GM23338 (cell line): ENCODE results near the gene KCNMA1. TPM values are rescaled to one million over a fixed set of nuclear protein-coding genes. Genes with fewer than 3 reads are reported as not detected.

Experiments used
- ATAC-seq: fragments of 200-7000 bp; cut with Tn5 transposase; 3 replicates; pipeline ENCODE4 v1.9.1; 2020
- DNase-seq: peaks from one replicate; pipeline ENCODE4 v3.0.0-alpha.2; 2015; ENCODE audit warnings: low spot score
- H2AFZ ChIP-seq: fragments of 200-600 bp; sonication (generic); 2 replicates; pipeline ENCODE4 v1.8.0; 2016; ENCODE audit warnings: antibody characterized with exemption, mild to moderate bottlenecking, moderate library complexity
- H3F3A ChIP-seq: fragments of 200-600 bp; sonication (generic); replicated peaks from 2 replicates; pipeline ENCODE4 v1.8.0; 2017; ENCODE audit warnings: antibody characterized with exemption, mixed run types, low read depth
- H3K27ac ChIP-seq: fragments of 200-600 bp; sonication (generic); 2 replicates; pipeline ENCODE4 v1.6.1; 2016; ENCODE audit warnings: low read depth
- H3K27me3 ChIP-seq: fragments of 200-600 bp; sonication (generic); 2 replicates; pipeline ENCODE4 v1.8.0; 2016; ENCODE audit warnings: mild to moderate bottlenecking, mixed run types, moderate library complexity; ENCODE audit not compliant: insufficient read depth
- H3K36me3 ChIP-seq: fragments of 200-600 bp; sonication (generic); 2 replicates; pipeline ENCODE4 v1.8.0; 2016; ENCODE audit warnings: mild to moderate bottlenecking; ENCODE audit not compliant: insufficient read depth
- H3K4me1 ChIP-seq: fragments of 200-600 bp; sonication (generic); 2 replicates; pipeline ENCODE4 v1.8.0; 2016; ENCODE audit warnings: mild to moderate bottlenecking, moderate library complexity; ENCODE audit not compliant: insufficient read depth
- H3K4me2 ChIP-seq: fragments of 200-600 bp; sonication (generic); 2 replicates; pipeline ENCODE4 v1.7.1; 2017; ENCODE audit warnings: mixed run types
- H3K4me3 ChIP-seq: fragments of 200-600 bp; sonication (generic); 2 replicates; pipeline ENCODE4 v1.6.1; 2016; ENCODE audit warnings: mixed run types
- H3K79me2 ChIP-seq: fragments of 200-600 bp; sonication (generic); replicated peaks from 2 replicates; pipeline ENCODE4 v1.8.0; 2017; ENCODE audit warnings: mild to moderate bottlenecking; ENCODE audit not compliant: insufficient read depth
- H3K9me2 ChIP-seq: fragments of 200-600 bp; sonication (generic); 2 replicates; pipeline ENCODE4 v1.8.0; 2017; ENCODE audit not compliant: insufficient read depth
- H4K20me1 ChIP-seq: fragments of 200-600 bp; sonication (generic); replicated peaks from 2 replicates; pipeline ENCODE4 v1.8.0; 2017; ENCODE audit warnings: mild to moderate bottlenecking; ENCODE audit not compliant: insufficient read depth
- H3K27ac Mint-ChIP-seq: 2 replicates; pipeline ENCODE4 v1.8.0; 2020; ENCODE audit warnings: inconsistent platforms, mild to moderate bottlenecking, moderate library complexity, mixed read lengths
- H3K27me3 Mint-ChIP-seq: 3 replicates; pipeline ENCODE4 v1.8.0; 2022; ENCODE audit warnings: low read depth, mild to moderate bottlenecking, moderate library complexity, mixed read lengths, inconsistent platforms; ENCODE audit not compliant: insufficient read depth, poor library complexity
- H3K36me3 Mint-ChIP-seq: 3 replicates; pipeline ENCODE4 v1.8.0; 2021; ENCODE audit warnings: low read depth, mild to moderate bottlenecking, inconsistent platforms, moderate library complexity, mixed read lengths
- H3K4me1 Mint-ChIP-seq: 3 replicates; pipeline ENCODE4 v1.8.0; 2020; ENCODE audit warnings: mild to moderate bottlenecking, inconsistent platforms, mixed read lengths
- H3K4me3 Mint-ChIP-seq: 3 replicates; pipeline ENCODE4 v1.8.0; 2021; ENCODE audit warnings: moderate library complexity, mild to moderate bottlenecking, inconsistent platforms, mixed read lengths
- H3K9me3 Mint-ChIP-seq: 3 replicates; pipeline ENCODE4 v1.8.0; 2020; ENCODE audit warnings: moderate library complexity, mild to moderate bottlenecking, inconsistent platforms, mixed read lengths
- EZH2phosphoT487 ChIP-seq: fragments of 200-600 bp; sonication (generic); IDR thresholded peaks from one replicate; pipeline ENCODE4 v1.8.1; 2018; ENCODE audit warnings: antibody characterized with exemption; ENCODE audit not compliant: unreplicated experiment
- ZNF331 ChIP-seq: fragments of 250-450 bp; sonication (Bioruptor Pico); IDR thresholded peaks from 2 replicates; pipeline ENCODE4 v1.5.0; 2020; ENCODE audit warnings: low read depth, mild to moderate bottlenecking, moderate library complexity
- polyA plus RNA-seq: library from polyadenylated mRNA; unstranded; fragments of >200 nt; fragmentation: Nextera tagmentation; extraction: Ambion mirVana; gene quantifications from 2 replicates; pipeline ENCODE4 v1.2.1, GENCODE V29; 2016
- total RNA-seq: library from RNA; depleted of rRNA; stranded (reverse); fragments of >200 nt; shearing (Covaris generic); gene quantifications from 2 replicates; pipeline ENCODE4 v1.2.3, GENCODE V29; 2014
- TF ChIP-seq, protein P1 (sequence below), 2 experiments: fragments of 200-600 bp in 1 of 2; sonication (generic) in 1 of 2; conservative IDR thresholded peaks; 2 replicates each; pipeline versions ENCODE4 v1.5.1 to v1.6.1; 2016 to 2017; ENCODE audit warnings: antibody characterized with exemption in 2 of 2, low read depth in 2 of 2, mild to moderate bottlenecking in 2 of 2, moderate library complexity in 1 of 2
- TF ChIP-seq, protein P2 (sequence below): IDR thresholded peaks from 2 replicates; pipeline ENCODE4 v1.6.1; 2016; ENCODE audit warnings: antibody characterized with exemption
- TF ChIP-seq, protein P3 (sequence below): IDR thresholded peaks from one replicate; pipeline ENCODE4 v1.6.1; 2018; ENCODE audit warnings: antibody characterized with exemption; ENCODE audit not compliant: unreplicated experiment
- TF ChIP-seq, protein P4 (sequence below): fragments of 250-450 bp; sonication (Bioruptor Pico); IDR thresholded peaks from 2 replicates; pipeline ENCODE4 v1.5.0; 2020; ENCODE audit warnings: mild to moderate bottlenecking, moderate library complexity

The KCNMA1 gene
- total and polyA plus RNA-seq, 2 experiments from 2014 or later: 8.2 to 9.0 TPM

DNA sequence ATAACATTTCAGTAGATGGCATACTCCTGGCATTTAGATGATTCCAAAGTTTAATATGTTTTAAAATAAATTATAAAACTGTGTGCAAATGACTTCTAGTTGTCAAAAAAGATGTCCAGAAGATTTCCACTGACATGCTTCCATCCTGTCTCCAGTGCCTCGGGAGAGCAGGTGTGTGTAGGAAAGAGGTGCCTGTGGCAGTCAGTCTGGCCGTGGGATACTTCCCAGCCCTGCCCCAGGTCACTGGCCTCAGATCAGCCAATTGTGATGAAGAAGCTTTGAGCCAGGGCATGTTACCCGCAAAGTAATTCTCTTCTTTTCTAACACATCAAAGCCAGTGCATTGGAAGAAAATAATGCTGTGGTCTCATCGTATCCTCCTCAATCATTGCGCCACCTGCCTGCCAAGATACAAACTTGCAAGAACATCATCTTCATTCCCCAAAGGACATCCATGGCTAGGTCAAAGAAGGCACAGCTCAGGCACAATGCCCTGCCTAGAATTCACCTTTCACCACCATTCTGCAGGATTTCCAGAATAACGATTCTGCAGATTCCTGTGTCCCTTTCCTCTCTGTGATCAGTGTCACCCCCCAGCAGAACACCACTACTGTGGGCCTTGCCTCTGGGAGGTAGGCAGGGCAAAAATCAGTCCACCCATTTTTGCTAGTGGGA, 6.3 kb upstream of the KCNMA1 start:
- H3F3A ChIP-seq: no peaks in the 10 kb centered on the region
- Mint-ChIP-seq H3K36me3 (peaks cover 20% of the 10 kb centered on the region), H3K27ac (no peak overlapping the region), H3K27me3 (peaks cover 37% of the 10 kb centered on the region), H3K4me3 (no peak overlapping the region), H3K4me1 (peaks cover 19% of the 10 kb centered on the region), H3K9me3 (peaks cover 27% of the 10 kb centered on the region)
- peak; percentile 87 for ATAC-seq
- H3K4me3 ChIP-seq: no peak overlapping the region
- peak; percentile 90 for DNase-seq
- no peak overlapping the region for H3K27ac ChIP-seq
- H4K20me1 ChIP-seq: no peaks in the 10 kb centered on the region
- peaks cover 7% of the 10 kb centered on the region; the same call in 1 of the 2 replicates for H3K4me1 ChIP-seq
- TF ChIP-seq, protein P1, sequence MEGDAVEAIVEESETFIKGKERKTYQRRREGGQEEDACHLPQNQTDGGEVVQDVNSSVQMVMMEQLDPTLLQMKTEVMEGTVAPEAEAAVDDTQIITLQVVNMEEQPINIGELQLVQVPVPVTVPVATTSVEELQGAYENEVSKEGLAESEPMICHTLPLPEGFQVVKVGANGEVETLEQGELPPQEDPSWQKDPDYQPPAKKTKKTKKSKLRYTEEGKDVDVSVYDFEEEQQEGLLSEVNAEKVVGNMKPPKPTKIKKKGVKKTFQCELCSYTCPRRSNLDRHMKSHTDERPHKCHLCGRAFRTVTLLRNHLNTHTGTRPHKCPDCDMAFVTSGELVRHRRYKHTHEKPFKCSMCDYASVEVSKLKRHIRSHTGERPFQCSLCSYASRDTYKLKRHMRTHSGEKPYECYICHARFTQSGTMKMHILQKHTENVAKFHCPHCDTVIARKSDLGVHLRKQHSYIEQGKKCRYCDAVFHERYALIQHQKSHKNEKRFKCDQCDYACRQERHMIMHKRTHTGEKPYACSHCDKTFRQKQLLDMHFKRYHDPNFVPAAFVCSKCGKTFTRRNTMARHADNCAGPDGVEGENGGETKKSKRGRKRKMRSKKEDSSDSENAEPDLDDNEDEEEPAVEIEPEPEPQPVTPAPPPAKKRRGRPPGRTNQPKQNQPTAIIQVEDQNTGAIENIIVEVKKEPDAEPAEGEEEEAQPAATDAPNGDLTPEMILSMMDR (conservative IDR thresholded peaks at IDR 0.05; ENCODE audit: low read depth in 2 of 2): peak; percentile 78 to 94
- TF ChIP-seq EZH2phosphoT487: no peak
- no peak for TF ChIP-seq ZNF331 (CRISPR knock-in tag)
- no peaks in the 10 kb centered on the region for H3K79me2 ChIP-seq
- 0 out of 2 replicates have a peak, but pooled peaks cover 3% of the 10 kb centered on the region for H3K9me2 ChIP-seq
- H3K4me2 ChIP-seq: no peak overlapping the region
- H2AFZ ChIP-seq: no peak overlapping the region
- peaks cover 4% of the 10 kb centered on the region; the same call in 1 of the 2 replicates for H3K36me3 ChIP-seq
- peaks cover 28% of the 10 kb centered on the region for H3K27me3 ChIP-seq

DNA sequence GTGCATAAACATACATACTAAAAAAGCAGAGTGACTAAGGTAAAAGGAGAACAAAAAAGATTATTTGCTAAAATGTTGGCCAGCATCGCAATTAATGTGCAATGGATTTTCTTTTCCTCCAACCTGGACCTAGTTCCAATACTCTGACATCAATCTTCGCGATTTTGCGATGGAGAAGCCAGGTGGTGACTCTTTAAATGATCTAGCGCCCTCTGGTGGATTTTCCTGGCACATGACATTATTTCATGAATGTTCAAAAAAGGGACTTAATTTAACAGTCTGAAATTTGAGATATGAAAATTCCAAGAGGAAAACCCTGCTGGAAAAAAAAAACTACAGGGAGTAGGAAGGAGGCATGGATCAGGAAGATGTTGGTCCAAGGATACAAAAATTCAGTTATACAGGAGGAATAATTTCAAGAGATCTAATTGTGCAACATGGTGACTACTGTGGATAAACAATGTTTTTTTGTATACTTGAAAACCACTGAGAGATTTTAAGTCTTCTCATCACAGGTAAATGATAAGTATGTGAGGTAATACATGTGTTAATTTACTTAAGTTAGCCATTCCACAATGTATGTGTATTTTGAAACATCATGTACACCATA, 4.3 kb upstream of the KCNMA1 start:
- H2AFZ ChIP-seq: no peak overlapping the region
- H3K9me2 ChIP-seq: 0 out of 2 replicates have a peak, but pooled peaks cover 3% of the 10 kb centered on the region
- Mint-ChIP-seq H3K4me3 (no peak overlapping the region), H3K9me3 (peaks cover 27% of the 10 kb centered on the region), H3K27ac (no peak overlapping the region), H3K4me1 (peaks cover 11% of the 10 kb centered on the region; the same call in 2 of the 3 replicates), H3K36me3 (peaks cover 20% of the 10 kb centered on the region), H3K27me3 (peaks cover 45% of the 10 kb centered on the region)
- peaks cover 4% of the 10 kb centered on the region; the same call in 1 of the 2 replicates for H3K36me3 ChIP-seq
- H3K27me3 ChIP-seq: peaks cover 40% of the 10 kb centered on the region
- ATAC-seq (no peak), DNase-seq (peak; percentile 91)
- no peak overlapping the region for H3K4me2 ChIP-seq
- H3K4me3 ChIP-seq: no peak overlapping the region
- no peaks in the 10 kb centered on the region for H3K79me2 ChIP-seq
- H4K20me1 ChIP-seq: no peaks in the 10 kb centered on the region
- no peaks in the 10 kb centered on the region for H3F3A ChIP-seq
- H3K27ac ChIP-seq: no peak overlapping the region
- H3K4me1 ChIP-seq: peaks cover 5% of the 10 kb centered on the region; the same call in 1 of the 2 replicates
- TF ChIP-seq, protein P2, sequence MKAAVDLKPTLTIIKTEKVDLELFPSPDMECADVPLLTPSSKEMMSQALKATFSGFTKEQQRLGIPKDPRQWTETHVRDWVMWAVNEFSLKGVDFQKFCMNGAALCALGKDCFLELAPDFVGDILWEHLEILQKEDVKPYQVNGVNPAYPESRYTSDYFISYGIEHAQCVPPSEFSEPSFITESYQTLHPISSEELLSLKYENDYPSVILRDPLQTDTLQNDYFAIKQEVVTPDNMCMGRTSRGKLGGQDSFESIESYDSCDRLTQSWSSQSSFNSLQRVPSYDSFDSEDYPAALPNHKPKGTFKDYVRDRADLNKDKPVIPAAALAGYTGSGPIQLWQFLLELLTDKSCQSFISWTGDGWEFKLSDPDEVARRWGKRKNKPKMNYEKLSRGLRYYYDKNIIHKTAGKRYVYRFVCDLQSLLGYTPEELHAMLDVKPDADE: no peak
- TF ChIP-seq, protein P3, sequence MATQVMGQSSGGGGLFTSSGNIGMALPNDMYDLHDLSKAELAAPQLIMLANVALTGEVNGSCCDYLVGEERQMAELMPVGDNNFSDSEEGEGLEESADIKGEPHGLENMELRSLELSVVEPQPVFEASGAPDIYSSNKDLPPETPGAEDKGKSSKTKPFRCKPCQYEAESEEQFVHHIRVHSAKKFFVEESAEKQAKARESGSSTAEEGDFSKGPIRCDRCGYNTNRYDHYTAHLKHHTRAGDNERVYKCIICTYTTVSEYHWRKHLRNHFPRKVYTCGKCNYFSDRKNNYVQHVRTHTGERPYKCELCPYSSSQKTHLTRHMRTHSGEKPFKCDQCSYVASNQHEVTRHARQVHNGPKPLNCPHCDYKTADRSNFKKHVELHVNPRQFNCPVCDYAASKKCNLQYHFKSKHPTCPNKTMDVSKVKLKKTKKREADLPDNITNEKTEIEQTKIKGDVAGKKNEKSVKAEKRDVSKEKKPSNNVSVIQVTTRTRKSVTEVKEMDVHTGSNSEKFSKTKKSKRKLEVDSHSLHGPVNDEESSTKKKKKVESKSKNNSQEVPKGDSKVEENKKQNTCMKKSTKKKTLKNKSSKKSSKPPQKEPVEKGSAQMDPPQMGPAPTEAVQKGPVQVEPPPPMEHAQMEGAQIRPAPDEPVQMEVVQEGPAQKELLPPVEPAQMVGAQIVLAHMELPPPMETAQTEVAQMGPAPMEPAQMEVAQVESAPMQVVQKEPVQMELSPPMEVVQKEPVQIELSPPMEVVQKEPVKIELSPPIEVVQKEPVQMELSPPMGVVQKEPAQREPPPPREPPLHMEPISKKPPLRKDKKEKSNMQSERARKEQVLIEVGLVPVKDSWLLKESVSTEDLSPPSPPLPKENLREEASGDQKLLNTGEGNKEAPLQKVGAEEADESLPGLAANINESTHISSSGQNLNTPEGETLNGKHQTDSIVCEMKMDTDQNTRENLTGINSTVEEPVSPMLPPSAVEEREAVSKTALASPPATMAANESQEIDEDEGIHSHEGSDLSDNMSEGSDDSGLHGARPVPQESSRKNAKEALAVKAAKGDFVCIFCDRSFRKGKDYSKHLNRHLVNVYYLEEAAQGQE: no peak
- TF ChIP-seq, protein P4, sequence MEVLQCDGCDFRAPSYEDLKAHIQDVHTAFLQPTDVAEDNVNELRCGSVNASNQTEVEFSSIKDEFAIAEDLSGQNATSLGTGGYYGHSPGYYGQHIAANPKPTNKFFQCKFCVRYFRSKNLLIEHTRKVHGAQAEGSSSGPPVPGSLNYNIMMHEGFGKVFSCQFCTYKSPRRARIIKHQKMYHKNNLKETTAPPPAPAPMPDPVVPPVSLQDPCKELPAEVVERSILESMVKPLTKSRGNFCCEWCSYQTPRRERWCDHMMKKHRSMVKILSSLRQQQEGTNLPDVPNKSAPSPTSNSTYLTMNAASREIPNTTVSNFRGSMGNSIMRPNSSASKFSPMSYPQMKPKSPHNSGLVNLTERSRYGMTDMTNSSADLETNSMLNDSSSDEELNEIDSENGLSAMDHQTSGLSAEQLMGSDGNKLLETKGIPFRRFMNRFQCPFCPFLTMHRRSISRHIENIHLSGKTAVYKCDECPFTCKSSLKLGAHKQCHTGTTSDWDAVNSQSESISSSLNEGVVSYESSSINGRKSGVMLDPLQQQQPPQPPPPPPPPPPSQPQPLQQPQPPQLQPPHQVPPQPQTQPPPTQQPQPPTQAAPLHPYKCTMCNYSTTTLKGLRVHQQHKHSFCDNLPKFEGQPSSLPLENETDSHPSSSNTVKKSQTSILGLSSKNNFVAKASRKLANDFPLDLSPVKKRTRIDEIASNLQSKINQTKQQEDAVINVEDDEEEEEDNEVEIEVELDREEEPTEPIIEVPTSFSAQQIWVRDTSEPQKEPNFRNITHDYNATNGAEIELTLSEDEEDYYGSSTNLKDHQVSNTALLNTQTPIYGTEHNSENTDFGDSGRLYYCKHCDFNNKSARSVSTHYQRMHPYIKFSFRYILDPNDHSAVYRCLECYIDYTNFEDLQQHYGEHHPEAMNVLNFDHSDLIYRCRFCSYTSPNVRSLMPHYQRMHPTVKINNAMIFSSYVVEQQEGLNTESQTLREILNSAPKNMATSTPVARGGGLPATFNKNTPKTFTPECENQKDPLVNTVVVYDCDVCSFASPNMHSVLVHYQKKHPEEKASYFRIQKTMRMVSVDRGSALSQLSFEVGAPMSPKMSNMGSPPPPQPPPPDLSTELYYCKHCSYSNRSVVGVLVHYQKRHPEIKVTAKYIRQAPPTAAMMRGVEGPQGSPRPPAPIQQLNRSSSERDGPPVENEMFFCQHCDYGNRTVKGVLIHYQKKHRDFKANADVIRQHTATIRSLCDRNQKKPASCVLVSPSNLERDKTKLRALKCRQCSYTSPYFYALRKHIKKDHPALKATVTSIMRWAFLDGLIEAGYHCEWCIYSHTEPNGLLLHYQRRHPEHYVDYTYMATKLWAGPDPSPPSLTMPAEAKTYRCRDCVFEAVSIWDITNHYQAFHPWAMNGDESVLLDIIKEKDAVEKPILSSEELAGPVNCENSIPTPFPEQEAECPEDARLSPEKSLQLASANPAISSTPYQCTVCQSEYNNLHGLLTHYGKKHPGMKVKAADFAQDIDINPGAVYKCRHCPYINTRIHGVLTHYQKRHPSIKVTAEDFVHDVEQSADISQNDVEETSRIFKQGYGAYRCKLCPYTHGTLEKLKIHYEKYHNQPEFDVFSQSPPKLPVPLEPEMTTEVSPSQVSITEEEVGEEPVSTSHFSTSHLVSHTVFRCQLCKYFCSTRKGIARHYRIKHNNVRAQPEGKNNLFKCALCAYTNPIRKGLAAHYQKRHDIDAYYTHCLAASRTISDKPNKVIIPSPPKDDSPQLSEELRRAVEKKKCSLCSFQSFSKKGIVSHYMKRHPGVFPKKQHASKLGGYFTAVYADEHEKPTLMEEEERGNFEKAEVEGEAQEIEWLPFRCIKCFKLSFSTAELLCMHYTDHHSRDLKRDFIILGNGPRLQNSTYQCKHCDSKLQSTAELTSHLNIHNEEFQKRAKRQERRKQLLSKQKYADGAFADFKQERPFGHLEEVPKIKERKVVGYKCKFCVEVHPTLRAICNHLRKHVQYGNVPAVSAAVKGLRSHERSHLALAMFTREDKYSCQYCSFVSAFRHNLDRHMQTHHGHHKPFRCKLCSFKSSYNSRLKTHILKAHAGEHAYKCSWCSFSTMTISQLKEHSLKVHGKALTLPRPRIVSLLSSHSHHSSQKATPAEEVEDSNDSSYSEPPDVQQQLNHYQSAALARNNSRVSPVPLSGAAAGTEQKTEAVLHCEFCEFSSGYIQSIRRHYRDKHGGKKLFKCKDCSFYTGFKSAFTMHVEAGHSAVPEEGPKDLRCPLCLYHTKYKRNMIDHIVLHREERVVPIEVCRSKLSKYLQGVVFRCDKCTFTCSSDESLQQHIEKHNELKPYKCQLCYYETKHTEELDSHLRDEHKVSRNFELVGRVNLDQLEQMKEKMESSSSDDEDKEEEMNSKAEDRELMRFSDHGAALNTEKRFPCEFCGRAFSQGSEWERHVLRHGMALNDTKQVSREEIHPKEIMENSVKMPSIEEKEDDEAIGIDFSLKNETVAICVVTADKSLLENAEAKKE: no peak
